Activated CD8-positive, alpha-beta memory T cell treated with anti-CD3 and anti-CD28 coated beads, Interleukin-2, amount 10 ng/mL, durations not matched to agents 7 days and 5 days (primary cell): ENCODE results near the gene FN3K. TPM values are rescaled to one million over a fixed set of nuclear protein-coding genes. Genes with fewer than 3 reads are reported as not detected.

Experiments
- ATAC-seq: fragments of 150-1000 bp; cut with Tn5 transposase; one replicate; pipeline ENCODE4 v1.10.0; 2021; ENCODE audit warnings: moderate library complexity
- CTCF ChIA-PET: fragments of 350-600 bp; sonication (Branson Sonifier 250); formaldehyde crosslinking; loops from one replicate; lab custom pipeline; 2021; ENCODE audit warnings: antibody characterized with exemption; lab: Charles Lee
- DNase-seq: peaks from one replicate; pipeline ENCODE4 v3.0.0-alpha.2; 2020
- H3K27ac Mint-ChIP-seq: one replicate; pipeline ENCODE4 v1.8.0; 2021; ENCODE audit warnings: mild to moderate bottlenecking, mixed read lengths
- H3K27me3 Mint-ChIP-seq: one replicate; pipeline ENCODE4 v1.8.0; 2021; ENCODE audit warnings: mixed read lengths
- H3K36me3 Mint-ChIP-seq: one replicate; pipeline ENCODE4 v1.8.0; 2021; ENCODE audit warnings: mild to moderate bottlenecking, mixed read lengths
- H3K4me1 Mint-ChIP-seq: one replicate; pipeline ENCODE4 v1.8.0; 2021; ENCODE audit warnings: mixed read lengths
- H3K4me3 Mint-ChIP-seq: one replicate; pipeline ENCODE4 v1.8.0; 2021; ENCODE audit warnings: mild to moderate bottlenecking, moderate library complexity, mixed read lengths
- H3K9me3 Mint-ChIP-seq: one replicate; pipeline ENCODE4 v1.8.0; 2022; ENCODE audit warnings: low read depth, mixed read lengths
- total RNA-seq, 2 experiments: library from RNA; stranded (reverse); gene quantifications; one replicate each; pipeline ENCODE4 v1.2.3, GENCODE V29; 2021

The FN3K gene
- total RNA-seq = 1 to 10 TPM; 1.2 to 2.7 TPM

DNA sequence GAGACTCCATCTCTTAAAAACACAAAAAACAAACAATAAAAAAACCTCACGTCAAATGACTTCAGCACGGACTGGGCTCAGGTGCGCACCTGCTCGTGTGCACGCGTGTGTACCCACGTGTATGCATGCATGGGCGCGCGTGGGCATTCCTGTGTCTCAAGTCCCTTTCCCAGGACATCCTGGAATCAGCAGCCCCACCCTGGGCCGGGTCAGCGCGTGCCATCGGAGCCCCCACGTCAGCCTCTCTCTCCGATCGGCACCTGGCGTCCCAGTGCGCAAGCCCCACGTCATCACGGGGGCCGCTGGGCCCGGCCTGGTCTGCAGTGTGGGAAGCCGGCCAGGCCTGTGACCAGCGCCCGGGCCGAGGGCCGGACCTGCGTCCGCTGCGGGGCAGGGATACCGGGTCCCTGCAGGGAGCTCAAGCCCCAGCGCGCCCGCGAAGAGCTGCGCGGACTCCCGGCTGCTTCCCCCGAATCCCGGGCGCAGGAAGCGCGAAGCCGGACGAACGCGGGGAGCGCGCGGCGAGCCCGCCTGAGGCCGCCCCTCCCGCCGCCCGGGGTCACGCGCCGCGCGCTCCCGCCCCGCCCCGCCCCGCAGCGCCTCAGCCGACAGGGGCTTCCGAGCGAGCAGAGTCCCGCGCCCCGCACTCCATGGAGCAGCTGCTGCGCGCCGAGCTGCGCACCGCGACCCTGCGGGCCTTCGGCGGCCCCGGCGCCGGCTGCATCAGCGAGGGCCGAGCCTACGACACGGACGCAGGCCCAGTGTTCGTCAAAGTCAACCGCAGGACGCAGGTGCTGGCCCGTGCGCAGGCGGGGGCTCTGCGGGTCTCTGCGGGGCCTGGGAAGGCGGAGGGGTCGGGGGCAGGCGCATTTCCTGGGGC lies at the start of gene FN3K:
TSS of gene FN3K (plus strand) at position 629 of the 880 bp plus-strand sequence. CDS start at position 651, 22 bp downstream.
- peak within 1 kb of the TSS; percentile 33 for H3K4me3 Mint-ChIP-seq
- peaks cover 2% of the 10 kb centered on the region for H3K4me1 Mint-ChIP-seq
- no peak within 1 kb of the TSS for H3K27ac Mint-ChIP-seq
- DNase-seq (no peak), ATAC-seq (peak; percentile 70)
- H3K9me3 Mint-ChIP-seq = peaks cover 8% of the 10 kb centered on the region
- CTCF ChIA-PET = no interaction called here
- H3K27me3 Mint-ChIP-seq = peaks cover 6% of the 10 kb centered on the region
- peaks cover 26% of the 10 kb centered on the region for H3K36me3 Mint-ChIP-seq

DNA sequence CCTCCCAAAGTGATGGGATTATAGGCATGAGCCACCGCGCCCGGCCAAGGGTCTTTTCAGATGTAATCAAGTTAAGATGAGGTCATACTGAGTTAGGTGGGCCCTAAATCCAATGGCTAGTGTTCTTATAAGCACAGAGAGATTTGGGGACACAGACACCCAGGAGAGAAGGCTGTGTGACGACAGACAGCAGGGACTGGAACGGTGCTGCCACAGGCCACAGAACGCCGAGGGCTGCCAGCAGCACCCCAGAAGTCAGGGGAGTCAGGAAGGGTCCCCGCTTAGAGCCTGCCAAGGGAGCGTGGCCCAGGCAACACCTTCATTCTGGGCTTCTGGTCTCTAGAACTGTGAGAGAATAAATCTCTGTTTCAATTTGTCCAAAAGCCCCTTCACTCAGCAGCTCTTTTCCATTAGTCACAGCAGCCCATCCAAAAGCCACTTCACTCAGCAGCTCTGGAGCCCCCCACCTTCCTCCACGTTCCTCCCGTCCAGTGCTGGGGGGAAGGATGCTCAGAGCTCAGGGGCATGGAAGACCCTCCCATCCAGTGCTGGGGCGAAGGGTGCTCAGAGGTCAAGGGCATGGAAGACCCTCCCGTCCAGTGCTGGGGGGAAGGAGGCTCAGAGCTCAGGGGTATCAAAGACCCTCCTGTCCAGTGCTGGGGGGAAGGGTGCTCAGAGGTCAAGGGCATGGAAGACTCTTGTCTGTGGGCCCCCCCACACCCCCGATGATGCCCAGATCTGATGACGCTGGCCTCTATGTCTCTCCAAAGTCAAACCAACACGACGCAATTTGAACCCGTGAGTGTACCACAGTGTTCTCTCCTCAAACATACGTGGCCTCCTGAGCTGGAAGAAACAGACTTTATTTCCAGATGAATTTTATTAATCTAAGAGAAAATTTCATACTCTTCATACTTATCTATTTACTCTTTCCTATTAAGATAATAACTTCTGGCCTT lies 48.8 kb upstream of the FN3K start:
- CTCF ChIA-PET = interaction anchor here (1.0 kb wide), 1 partner anchor 19 kb away, joined by 3 read pairs; no protein-coding TSS in a partner anchor
- H3K36me3 Mint-ChIP-seq = peaks cover 4% of the 10 kb centered on the region
- ATAC-seq (no peak), DNase-seq (no peak)
- no peaks in the 10 kb centered on the region for H3K4me1 Mint-ChIP-seq
- H3K4me3 Mint-ChIP-seq = no peak overlapping the region
- no peak overlapping the region for H3K27ac Mint-ChIP-seq
- H3K27me3 Mint-ChIP-seq = no peaks in the 10 kb centered on the region
- peaks cover 4% of the 10 kb centered on the region for H3K9me3 Mint-ChIP-seq

DNA sequence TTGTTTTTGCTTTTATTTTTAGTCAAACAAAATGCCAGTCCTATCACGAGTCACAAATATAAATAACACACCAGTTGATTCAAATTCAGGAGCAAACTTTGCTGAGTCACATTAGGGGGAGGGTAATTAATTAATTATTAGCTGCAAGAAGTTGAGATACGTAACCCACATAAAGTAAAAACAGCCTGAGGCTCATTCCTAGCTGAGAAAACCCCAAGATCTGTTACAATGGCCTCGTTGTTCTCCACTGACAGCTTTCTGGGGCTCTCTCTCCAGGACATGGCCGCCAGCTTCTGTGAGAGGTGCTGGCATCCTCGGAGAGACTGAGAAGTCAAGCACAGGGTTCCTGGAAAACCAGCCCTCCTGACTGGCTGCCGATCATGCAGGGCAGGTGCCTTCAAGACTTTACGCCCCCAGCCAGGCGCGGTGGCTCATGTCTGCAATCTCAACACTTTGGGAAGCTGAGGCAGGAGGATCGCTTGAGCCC lies 48.0 kb upstream of the FN3K start:
- H3K9me3 Mint-ChIP-seq = no peaks in the 10 kb centered on the region
- no peak overlapping the region for H3K27ac Mint-ChIP-seq
- CTCF ChIA-PET = no interaction called here
- ATAC-seq = no peak
- no peaks in the 10 kb centered on the region for H3K36me3 Mint-ChIP-seq
- DNase-seq = no peak
- no peaks in the 10 kb centered on the region for H3K27me3 Mint-ChIP-seq
- H3K4me3 Mint-ChIP-seq = no peak overlapping the region
- H3K4me1 Mint-ChIP-seq = no peaks in the 10 kb centered on the region

DNA sequence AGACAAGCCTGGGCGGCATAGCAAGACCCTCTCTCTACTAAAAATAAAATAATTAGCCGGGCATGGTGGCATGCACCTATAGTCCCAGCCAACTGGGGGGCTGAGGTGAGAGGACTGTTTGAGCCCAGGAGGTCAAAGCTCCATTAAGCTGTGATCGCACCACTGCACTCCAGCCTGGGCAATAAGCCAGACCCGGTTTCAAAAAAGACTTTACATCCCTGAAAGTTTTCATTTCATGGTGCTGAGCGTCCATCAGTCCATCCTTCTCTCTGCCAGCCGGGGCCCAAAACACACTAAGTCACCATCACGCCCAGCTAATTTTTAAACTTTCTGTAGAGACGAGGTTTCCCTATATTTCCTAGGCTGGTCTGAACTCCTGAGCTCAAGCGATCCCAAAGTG lies 47.5 kb upstream of the FN3K start:
- Mint-ChIP-seq H3K9me3 (no peaks in the 10 kb centered on the region), H3K27me3 (no peaks in the 10 kb centered on the region), H3K36me3 (no peaks in the 10 kb centered on the region), H3K4me3 (no peak overlapping the region), H3K27ac (no peak overlapping the region), H3K4me1 (no peaks in the 10 kb centered on the region)
- no peak for DNase-seq
- no peak for ATAC-seq
- CTCF ChIA-PET = no interaction called here

DNA sequence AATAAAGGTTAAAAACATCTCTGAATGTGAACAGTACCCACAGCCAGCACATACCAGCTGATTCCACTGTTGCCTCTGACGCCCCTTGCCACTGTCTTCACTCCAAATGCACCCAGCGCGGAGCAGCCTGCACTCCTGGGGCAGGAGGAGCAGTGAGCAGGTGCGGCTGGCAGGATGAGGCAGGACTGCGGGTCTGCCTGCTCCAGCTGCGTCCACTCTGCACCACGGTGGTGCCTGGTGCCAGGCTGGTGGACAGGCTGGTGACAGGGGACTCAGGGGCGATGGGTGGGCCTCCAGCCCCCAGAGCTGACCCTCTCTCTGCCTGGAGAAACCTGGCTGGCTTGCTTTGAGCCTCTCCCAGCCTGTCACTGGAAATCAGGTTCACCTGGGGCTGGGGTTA lies 46.3 kb upstream of the FN3K start:
- CTCF ChIA-PET = interaction anchor here (0.8 kb wide), 1 partner anchor 86 kb away, joined by 3 read pairs; no protein-coding TSS in a partner anchor
- no peak overlapping the region for H3K27ac Mint-ChIP-seq

DNA sequence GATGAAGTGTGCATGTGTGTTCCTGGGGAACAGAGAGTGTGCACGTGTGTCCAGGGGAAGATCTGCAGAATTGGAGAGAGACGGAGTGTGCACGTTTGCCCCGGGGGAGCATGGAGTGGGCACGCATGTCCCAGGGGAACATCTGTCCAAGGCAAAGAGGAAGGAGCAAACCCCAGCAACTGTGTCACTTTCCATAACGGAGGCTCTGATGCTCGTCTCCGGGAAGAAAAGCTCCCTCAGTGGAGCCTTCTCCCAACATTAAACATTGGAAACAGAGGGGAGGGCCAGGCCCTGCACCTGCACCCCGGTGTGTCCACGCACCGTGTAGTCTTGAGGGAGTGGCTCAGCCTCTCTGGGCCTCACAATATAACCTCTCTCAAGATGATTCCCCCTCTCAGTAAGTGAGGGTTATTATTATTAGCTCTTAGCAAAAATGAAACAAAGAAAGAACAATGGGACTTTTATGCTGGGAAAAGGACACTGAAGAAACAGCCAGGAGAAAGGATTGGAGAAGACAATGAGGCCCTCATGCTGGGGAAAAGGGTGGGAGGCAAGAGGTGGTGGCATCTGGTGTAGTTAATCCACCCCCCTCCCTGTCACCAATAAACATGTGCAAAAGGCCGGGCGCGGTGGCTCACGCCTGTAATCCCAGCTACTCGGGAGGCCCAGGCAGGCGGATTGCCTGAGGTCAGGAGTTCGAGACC lies 44.5 kb upstream of the FN3K start:
- Mint-ChIP-seq H3K4me1 (no peaks in the 10 kb centered on the region), H3K27me3 (no peaks in the 10 kb centered on the region), H3K4me3 (no peak overlapping the region), H3K9me3 (peaks cover 13% of the 10 kb centered on the region), H3K27ac (no peak overlapping the region), H3K36me3 (peaks cover 8% of the 10 kb centered on the region)
- DNase-seq (no peak), ATAC-seq (no peak)
- CTCF ChIA-PET = no interaction called here

More for the DNA sequence above, 46.3 kb upstream of the FN3K start:
- H3K4me1 Mint-ChIP-seq = no peaks in the 10 kb centered on the region
- peaks cover 2% of the 10 kb centered on the region for H3K36me3 Mint-ChIP-seq
- H3K4me3 Mint-ChIP-seq = no peak overlapping the region
- H3K27me3 Mint-ChIP-seq = no peaks in the 10 kb centered on the region
- peaks cover 2% of the 10 kb centered on the region for H3K9me3 Mint-ChIP-seq
- ATAC-seq (no peak), DNase-seq (no peak)

DNA sequence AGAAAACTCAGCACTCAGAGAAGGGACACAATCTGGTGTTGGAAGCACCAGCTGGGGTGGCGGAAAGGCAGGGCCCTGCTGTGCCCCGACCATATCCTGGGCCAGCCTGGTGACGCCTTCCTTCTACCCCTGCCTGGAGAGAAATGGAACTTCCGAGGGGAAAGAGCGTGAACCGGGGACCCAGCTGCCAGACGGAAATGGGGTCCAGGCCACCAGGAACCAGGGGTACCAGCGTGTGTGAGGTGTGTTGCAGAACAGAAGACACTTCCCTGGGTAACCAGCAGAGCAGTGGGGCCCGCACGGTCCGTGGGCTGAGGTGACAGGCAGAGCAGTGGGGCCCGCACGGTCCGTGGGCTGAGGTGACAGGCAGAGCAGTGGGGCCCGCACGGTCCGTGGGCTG lies 43.7 kb upstream of the FN3K start:
- H3K9me3 Mint-ChIP-seq = peaks cover 15% of the 10 kb centered on the region
- CTCF ChIA-PET = no interaction called here
- peaks cover 10% of the 10 kb centered on the region for H3K36me3 Mint-ChIP-seq
- peaks cover 1% of the 10 kb centered on the region for H3K27me3 Mint-ChIP-seq
- DNase-seq = no peak
- no peaks in the 10 kb centered on the region for H3K4me1 Mint-ChIP-seq
- H3K4me3 Mint-ChIP-seq = no peak overlapping the region
- no peak overlapping the region for H3K27ac Mint-ChIP-seq
- ATAC-seq = no peak

DNA sequence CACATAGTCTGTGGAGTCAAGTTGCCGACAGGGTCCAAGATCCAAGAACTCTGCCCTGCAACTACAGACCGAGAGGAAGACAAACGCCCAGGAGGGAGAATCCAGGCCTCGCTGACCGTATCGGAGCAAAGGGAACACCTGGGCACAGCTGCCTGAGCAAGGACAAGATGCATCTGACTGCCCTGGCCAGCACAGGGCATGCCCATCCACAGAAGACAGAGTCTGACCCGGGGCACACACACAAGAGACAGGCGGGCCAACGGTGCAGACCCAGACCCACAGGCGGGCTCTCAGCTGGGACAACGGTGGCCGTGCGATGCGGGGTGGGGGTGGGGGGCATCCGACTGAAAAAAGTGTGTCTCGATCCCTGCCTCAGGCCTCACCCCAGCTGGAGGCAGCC lies 43.1 kb upstream of the FN3K start:
- peaks cover 7% of the 10 kb centered on the region for H3K27me3 Mint-ChIP-seq
- H3K4me3 Mint-ChIP-seq = no peak overlapping the region
- peaks cover 15% of the 10 kb centered on the region for H3K9me3 Mint-ChIP-seq
- DNase-seq = no peak
- ATAC-seq = no peak
- CTCF ChIA-PET = no interaction called here
- peaks cover 10% of the 10 kb centered on the region for H3K36me3 Mint-ChIP-seq
- peaks cover 2% of the 10 kb centered on the region for H3K4me1 Mint-ChIP-seq
- H3K27ac Mint-ChIP-seq = no peak overlapping the region

DNA sequence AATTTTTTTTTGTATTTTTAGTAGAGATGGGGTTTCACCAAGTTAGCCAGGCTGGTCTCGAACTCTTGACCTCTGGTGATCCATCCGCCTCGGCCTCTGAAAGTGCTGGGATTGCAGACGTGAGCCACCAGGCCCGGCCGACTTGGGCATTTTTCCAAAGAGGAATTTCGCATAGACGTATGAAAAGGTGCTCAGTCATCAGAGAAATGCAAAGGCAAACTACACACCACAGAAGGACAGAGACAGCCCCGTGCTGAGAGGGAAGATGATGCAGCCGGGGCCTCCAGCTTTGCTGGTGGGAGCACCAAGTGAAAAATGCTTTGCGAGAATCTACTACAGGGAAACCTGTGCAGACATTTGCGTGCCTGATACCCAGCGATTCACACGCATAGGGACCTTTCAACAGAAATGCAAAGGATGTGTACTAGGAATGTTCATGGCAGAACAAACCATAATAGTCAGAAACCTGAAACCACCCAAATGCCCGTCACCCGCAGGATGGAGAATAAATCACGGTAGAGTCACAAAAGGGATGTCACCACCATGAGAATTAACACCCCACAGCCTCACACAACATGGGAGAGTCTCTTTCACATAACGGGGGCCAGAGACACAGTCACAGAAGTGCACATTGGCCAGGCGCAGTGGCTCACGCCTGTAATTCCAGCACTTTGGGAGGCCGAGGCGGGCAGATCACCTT lies 42.1 kb upstream of the FN3K start:
- Mint-ChIP-seq H3K4me1 (peaks cover 3% of the 10 kb centered on the region), H3K27ac (no peak overlapping the region), H3K4me3 (no peak overlapping the region), H3K36me3 (peaks cover 10% of the 10 kb centered on the region), H3K9me3 (peaks cover 15% of the 10 kb centered on the region), H3K27me3 (peaks cover 8% of the 10 kb centered on the region)
- no peak for ATAC-seq
- no peak for DNase-seq
- CTCF ChIA-PET = no interaction called here

DNA sequence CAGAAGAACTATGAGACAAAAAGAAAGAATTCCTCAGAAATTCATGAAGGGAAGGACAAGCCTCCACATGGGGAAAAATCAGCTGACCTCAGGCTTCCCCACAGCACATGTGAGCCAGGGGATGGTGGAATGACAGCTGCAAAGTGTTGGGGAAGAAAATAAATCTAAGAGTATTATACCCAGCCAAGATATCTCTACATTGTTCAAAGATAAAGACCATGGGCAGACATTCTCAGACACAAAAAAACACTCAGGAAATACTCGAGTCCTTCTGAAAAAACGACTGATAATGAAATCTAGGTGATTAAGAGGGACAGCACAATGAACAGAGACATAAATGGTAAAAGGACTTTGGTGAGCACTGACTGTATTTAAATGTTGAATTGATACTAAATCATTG lies 40.8 kb upstream of the FN3K start:
- Mint-ChIP-seq H3K27me3 (peaks cover 8% of the 10 kb centered on the region), H3K4me3 (no peak overlapping the region), H3K9me3 (peaks cover 15% of the 10 kb centered on the region), H3K36me3 (peaks cover 10% of the 10 kb centered on the region), H3K27ac (no peak overlapping the region), H3K4me1 (peaks cover 7% of the 10 kb centered on the region)
- ATAC-seq (no peak), DNase-seq (no peak)
- CTCF ChIA-PET = no interaction called here

DNA sequence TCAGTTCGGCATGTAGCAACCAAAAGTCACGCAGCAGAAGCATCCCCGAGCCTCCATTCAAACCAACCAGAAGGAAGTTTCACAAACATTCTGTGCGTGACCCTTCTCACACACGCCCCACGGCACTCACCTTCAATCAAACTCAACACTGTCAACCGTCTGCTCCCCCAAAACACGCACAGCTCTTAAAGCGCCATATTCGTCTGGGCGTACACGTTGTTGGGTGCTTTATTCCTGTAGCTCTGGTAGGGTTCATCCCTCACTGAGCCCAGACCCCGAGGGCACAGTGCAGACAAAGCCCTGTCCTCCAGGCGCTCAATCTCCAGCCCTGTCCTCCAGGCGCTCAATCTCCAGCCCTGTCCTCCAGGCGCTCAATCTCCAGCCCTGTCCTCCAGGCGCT lies 39.2 kb upstream of the FN3K start:
- Mint-ChIP-seq H3K4me3 (no peak overlapping the region), H3K27me3 (peaks cover 8% of the 10 kb centered on the region), H3K36me3 (peaks cover 10% of the 10 kb centered on the region), H3K4me1 (peaks cover 9% of the 10 kb centered on the region), H3K27ac (no peak overlapping the region), H3K9me3 (peaks cover 15% of the 10 kb centered on the region)
- no peak for DNase-seq
- no peak for ATAC-seq
- CTCF ChIA-PET = no interaction called here

DNA sequence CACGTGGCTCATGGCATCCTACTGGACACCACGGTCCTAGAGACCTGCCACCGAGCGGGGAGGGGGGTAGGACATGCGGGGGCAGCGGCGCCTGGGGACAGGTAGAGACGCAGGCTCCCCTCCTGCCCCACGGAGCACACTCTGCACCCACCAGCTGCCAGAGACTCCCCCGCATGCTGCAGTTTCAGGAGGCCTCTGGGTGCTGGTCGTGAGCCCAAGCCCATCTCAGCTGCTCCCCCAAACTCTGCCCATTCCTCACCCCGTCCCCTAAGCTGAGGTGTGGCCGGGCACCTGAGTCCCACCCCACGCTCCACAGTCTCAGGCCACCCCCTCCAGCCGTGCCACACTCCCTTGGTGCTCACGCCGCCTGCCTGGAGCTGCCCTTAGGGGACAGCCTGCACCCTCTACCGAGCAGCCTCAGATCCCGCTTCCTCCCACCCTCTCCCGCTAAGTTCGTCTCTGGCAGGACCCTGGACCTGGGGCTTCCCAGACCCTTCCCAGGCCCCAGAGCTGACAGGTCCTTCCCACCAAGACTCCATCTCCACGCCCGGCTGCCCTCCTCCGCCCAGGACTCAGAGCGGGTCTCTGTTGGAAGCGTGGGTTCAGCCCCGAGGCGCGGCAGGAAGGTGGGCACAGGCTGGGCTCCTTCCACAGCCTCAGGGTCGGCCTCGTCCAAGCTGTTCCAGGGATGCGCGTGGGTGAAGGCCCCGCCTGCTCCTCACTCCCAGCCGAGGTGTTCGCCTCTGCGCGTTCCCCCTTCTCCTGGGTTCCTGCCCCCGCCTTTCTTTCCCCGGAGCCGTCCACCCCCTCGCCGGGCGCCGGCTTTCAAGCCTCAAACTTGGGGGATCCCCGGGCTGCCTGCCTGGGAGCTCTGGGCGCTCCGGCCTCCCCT lies 38.3 kb upstream of the FN3K start:
- ATAC-seq (no peak), DNase-seq (no peak)
- peaks cover 8% of the 10 kb centered on the region for H3K27me3 Mint-ChIP-seq
- no peak overlapping the region for H3K27ac Mint-ChIP-seq
- peak overlapping the region; percentile 10 for H3K4me3 Mint-ChIP-seq
- CTCF ChIA-PET = no interaction called here
- H3K4me1 Mint-ChIP-seq = peaks cover 9% of the 10 kb centered on the region
- H3K36me3 Mint-ChIP-seq = peaks cover 10% of the 10 kb centered on the region
- peaks cover 15% of the 10 kb centered on the region for H3K9me3 Mint-ChIP-seq
